Measurements from ENCODE around the gene PDE11A. TPM values are rescaled to one million over a fixed set of nuclear protein-coding genes. Genes with fewer than 3 reads are reported as not detected.

Gene PDE11A
- total RNA-seq, 4 donors from 2014 or later, result under 0.01 to 0.58 (median under 0.01) TPM; not detected in 1

DNA sequence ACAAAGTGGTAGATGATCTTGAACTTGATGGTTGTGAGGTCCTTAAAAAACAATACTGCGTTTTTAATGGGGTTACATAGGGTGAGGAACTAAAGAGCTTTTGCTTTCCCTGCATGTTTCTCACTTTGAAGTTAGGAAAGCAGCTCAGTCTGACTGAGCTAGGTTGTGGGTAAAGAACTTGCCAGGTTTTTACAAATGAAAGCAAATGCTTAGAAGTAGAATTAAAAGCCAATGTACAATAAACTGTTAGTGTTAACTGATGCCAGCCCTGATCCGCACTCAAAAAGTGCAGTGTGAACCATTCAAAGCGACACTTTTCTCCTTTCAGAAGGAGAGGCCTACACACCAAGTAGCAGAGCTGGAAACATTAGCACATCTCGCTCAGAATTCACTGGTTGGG lies 409.7 kb downstream of the PDE11A start:
- no peak overlapping the region for H3K27ac ChIP-seq (replicated peaks in 1 of 4)
- no peaks in the 10 kb centered on the region for H3K9me3 ChIP-seq
- no peaks in the 10 kb centered on the region for H3K36me3 ChIP-seq
- no peaks in the 10 kb centered on the region for H3K27me3 ChIP-seq
- no peak for DNase-seq (ENCODE audit: extremely low spot score)
- TF ChIP-seq EP300 (IDR thresholded peaks at IDR 0.05), result no peak
- TF ChIP-seq POLR2A (IDR thresholded peaks at IDR 0.05; ENCODE audit: low read depth), result no peak
- TF ChIP-seq POLR2AphosphoS5 (IDR thresholded peaks at IDR 0.05), result no peak
- TF ChIP-seq, protein P1, sequence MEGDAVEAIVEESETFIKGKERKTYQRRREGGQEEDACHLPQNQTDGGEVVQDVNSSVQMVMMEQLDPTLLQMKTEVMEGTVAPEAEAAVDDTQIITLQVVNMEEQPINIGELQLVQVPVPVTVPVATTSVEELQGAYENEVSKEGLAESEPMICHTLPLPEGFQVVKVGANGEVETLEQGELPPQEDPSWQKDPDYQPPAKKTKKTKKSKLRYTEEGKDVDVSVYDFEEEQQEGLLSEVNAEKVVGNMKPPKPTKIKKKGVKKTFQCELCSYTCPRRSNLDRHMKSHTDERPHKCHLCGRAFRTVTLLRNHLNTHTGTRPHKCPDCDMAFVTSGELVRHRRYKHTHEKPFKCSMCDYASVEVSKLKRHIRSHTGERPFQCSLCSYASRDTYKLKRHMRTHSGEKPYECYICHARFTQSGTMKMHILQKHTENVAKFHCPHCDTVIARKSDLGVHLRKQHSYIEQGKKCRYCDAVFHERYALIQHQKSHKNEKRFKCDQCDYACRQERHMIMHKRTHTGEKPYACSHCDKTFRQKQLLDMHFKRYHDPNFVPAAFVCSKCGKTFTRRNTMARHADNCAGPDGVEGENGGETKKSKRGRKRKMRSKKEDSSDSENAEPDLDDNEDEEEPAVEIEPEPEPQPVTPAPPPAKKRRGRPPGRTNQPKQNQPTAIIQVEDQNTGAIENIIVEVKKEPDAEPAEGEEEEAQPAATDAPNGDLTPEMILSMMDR (IDR thresholded peaks at IDR 0.05), result no peak
- intact Hi-C loops (cut with DNase I), result no loop called here
- H3K4me1 ChIP-seq, result no peaks in the 10 kb centered on the region
- WGBS, result 64% methylated on average over 4 of the region's 4 CpGs
- H3K4me3 ChIP-seq, result no peak overlapping the region

DNA sequence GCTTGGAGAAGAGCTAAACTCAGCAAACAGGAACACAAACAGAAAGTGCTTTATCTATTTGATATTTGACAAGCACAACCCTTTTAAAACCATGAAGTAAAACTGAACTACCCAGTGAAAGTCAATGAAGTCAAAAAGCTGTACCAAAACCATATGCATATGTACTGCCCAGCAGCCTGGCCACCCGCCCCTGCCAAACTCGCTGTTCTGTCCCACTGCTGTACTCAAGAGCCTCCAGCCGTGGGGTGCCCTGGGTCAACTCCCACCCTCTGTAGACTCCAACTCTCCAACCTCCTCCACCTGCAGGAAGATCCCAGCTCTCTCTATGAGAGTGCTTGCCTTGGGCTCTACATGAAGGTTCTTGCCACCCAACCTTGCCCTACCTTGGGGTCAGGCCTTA lies 411.8 kb downstream of the PDE11A start:
- no peak for DNase-seq (ENCODE audit: extremely low spot score)
- H3K4me1 ChIP-seq, result no peaks in the 10 kb centered on the region
- H3K36me3 ChIP-seq, result no peaks in the 10 kb centered on the region
- intact Hi-C loops (cut with DNase I), result no loop called here
- no peaks in the 10 kb centered on the region for H3K27me3 ChIP-seq
- H3K27ac ChIP-seq (replicated peaks in 1 of 4), result no peak overlapping the region
- no peaks in the 10 kb centered on the region for H3K9me3 ChIP-seq
- no peak for TF ChIP-seq POLR2A (IDR thresholded peaks at IDR 0.05; ENCODE audit: low read depth)
- TF ChIP-seq POLR2AphosphoS5 (IDR thresholded peaks at IDR 0.05), result no peak
- TF ChIP-seq, protein P1 (IDR thresholded peaks at IDR 0.05), result no peak
- no peak for TF ChIP-seq EP300 (IDR thresholded peaks at IDR 0.05)
- WGBS, result 81% methylated on average over 3 of the region's 3 CpGs
- H3K4me3 ChIP-seq, result no peak overlapping the region

DNA sequence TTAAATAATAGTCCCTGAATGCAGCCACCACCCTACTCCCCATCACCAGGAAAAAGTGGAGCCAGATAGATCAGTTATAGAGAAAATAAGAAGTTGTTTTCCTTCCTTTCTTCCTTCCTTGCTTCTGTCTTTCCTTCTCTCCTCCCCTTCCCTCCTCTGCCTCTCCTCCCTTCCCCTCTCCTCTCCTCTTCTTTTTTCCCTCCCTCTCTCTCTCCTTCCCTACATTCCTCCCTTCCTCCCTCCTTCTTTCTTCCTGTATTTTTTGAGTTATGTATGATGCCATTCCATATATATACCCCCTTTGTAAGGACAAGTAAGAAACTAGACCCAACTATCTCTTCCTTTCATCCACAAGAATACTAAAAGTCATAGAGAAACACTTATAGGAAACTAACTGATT lies 414.3 kb downstream of the PDE11A start:
- DNase-seq (ENCODE audit: extremely low spot score), result no peak
- no peak overlapping the region for H3K4me3 ChIP-seq
- H3K27ac ChIP-seq (replicated peaks in 1 of 4), result no peak overlapping the region
- no peaks in the 10 kb centered on the region for H3K4me1 ChIP-seq
- no peaks in the 10 kb centered on the region for H3K9me3 ChIP-seq
- intact Hi-C loops (cut with DNase I), result no loop called here
- H3K36me3 ChIP-seq, result no peaks in the 10 kb centered on the region
- TF ChIP-seq, protein P1 (IDR thresholded peaks at IDR 0.05), result no peak
- TF ChIP-seq POLR2AphosphoS5 (IDR thresholded peaks at IDR 0.05), result no peak
- no peak for TF ChIP-seq EP300 (IDR thresholded peaks at IDR 0.05)
- no peak for TF ChIP-seq POLR2A (IDR thresholded peaks at IDR 0.05; ENCODE audit: low read depth)
- H3K27me3 ChIP-seq, result no peaks in the 10 kb centered on the region

DNA sequence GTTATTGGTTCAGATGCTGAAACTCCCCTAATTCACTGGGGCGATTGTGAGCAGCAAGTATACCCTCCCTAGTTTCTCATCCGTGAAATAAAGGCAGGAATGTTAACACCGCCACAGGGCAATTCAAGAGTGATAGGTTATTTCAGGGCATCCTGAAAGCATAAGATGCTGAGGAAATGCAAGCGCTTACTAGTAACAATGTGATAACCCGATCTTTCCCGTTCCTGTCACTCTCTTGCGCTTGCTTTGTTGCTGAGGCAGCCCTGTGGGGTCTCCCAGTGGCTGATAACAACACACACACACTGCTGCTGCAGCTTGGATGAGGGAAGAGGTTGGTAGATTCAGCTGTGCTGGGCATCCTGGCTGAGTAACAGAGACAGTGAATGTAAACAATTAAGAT lies 420.7 kb downstream of the PDE11A start:
- DNase-seq (ENCODE audit: extremely low spot score), result no peak
- no peak overlapping the region for H3K27ac ChIP-seq (replicated peaks in 1 of 4)
- H3K4me3 ChIP-seq, result no peak overlapping the region
- no peaks in the 10 kb centered on the region for H3K27me3 ChIP-seq
- H3K9me3 ChIP-seq, result no peaks in the 10 kb centered on the region
- no peaks in the 10 kb centered on the region for H3K36me3 ChIP-seq
- intact Hi-C loops (cut with DNase I), result no loop called here
- TF ChIP-seq, protein P1 (IDR thresholded peaks at IDR 0.05), result no peak
- TF ChIP-seq EP300 (IDR thresholded peaks at IDR 0.05) (no peak), POLR2AphosphoS5 (IDR thresholded peaks at IDR 0.05) (no peak), POLR2A (IDR thresholded peaks at IDR 0.05; ENCODE audit: low read depth) (no peak)
- WGBS, result 52% methylated on average over 7 of the region's 7 CpGs
- no peaks in the 10 kb centered on the region for H3K4me1 ChIP-seq
